Endothelial cell of umbilical vein (primary cell): ENCODE measurements around the gene MINAR2. TPM values are rescaled to one million over a fixed set of nuclear protein-coding genes. Genes with fewer than 3 reads are reported as not detected.

Experiments used
- BruUV-seq: library from RNA; stranded (reverse); fragments of 400-500 nt; replicated peaks from 2 replicates; lab custom pipeline; 2021; lab: Mats Ljungman, UMichigan
- CTCF ChIA-PET: fragments of 300-600, 350-600 bp; sonication (Branson Sonifier 250); formaldehyde crosslinking; loops from one replicate; lab custom pipeline; 2021; ENCODE audit warnings: antibody characterized with exemption, inconsistent platforms; lab: Charles Lee
- POLR2A ChIA-PET: fragments of 300-600, 350-600 bp; sonication (Branson Sonifier 250); formaldehyde crosslinking; loops from one replicate; lab custom pipeline; 2021; ENCODE audit warnings: antibody characterized with exemption, inconsistent platforms; lab: Charles Lee
- DNase-seq: peaks from one replicate; pipeline ENCODE4 v3.0.0-alpha.2; 2011; ENCODE audit warnings: low read depth, low spot score
- FAIRE-seq: peaks from 2 replicates; lab custom pipeline; 2011; peaks lifted over from hg19 to GRCh38; lab: Jason Lieb, UNC
- H2AFZ ChIP-seq: 2 replicates; pipeline ENCODE4 v1.6.0; 2012; ENCODE audit warnings: low read depth, low read length, control low read depth, inconsistent platforms
- H3K27ac ChIP-seq: 2 replicates; pipeline ENCODE4 v1.5.1; 2011; ENCODE audit warnings: low read depth, mild to moderate bottlenecking, control low read depth, low read length, moderate library complexity; ENCODE audit not compliant: insufficient read depth
- H3K27me3 ChIP-seq, 2 experiments: 2 replicates each; pipeline versions ENCODE4 v1.6.0 to v1.6.1; 2011; ENCODE audit warnings: low read length in 2 of 2, mixed read lengths in 1 of 2; ENCODE audit not compliant: control insufficient read depth in 2 of 2, insufficient read depth in 2 of 2
- H3K36me3 ChIP-seq, 2 experiments: 2 replicates in 1 of 2; 3 replicates in 1 of 2; pipeline ENCODE4 v1.5.1; 2011; ENCODE audit warnings: low read length in 2 of 2, mild to moderate bottlenecking in 1 of 2, moderate library complexity in 1 of 2; ENCODE audit not compliant: control insufficient read depth in 2 of 2, insufficient read depth in 2 of 2; ENCODE audit errors: extremely low read depth in 1 of 2
- H3K4me1 ChIP-seq: 3 replicates; pipeline ENCODE4 v1.5.1; 2011; ENCODE audit warnings: mild to moderate bottlenecking, low read length; ENCODE audit not compliant: control insufficient read depth, insufficient read depth; ENCODE audit errors: extremely low read depth
- H3K4me2 ChIP-seq: 2 replicates; pipeline ENCODE4 v1.6.1; 2011; ENCODE audit warnings: low read length, control low read depth, mixed read lengths; ENCODE audit not compliant: insufficient read depth
- H3K4me3 ChIP-seq, 3 experiments: fragments of 200-600 bp in 1 of 3; sonication (generic), shearing (Covaris generic) in 1 of 3; replicated peaks in 1 of 3; 2 replicates each; pipeline ENCODE4 v1.5.1; 2011 to 2016; ENCODE audit warnings: control low read depth in 3 of 3, low read length in 3 of 3, mild to moderate bottlenecking in 2 of 3, inconsistent platforms in 1 of 3, low read depth in 1 of 3, moderate library complexity in 1 of 3; ENCODE audit not compliant: insufficient read depth in 1 of 3
- H3K79me2 ChIP-seq: 2 replicates; pipeline ENCODE4 v1.6.0; 2012; ENCODE audit warnings: low read length, inconsistent platforms; ENCODE audit not compliant: control insufficient read depth, insufficient read depth
- H3K9ac ChIP-seq: replicated peaks from 2 replicates; pipeline ENCODE3; 2011; ENCODE audit warnings: low read length, control low read depth; ENCODE audit not compliant: insufficient read depth; ENCODE audit errors: extremely low read depth
- H3K9me1 ChIP-seq: replicated peaks from 3 replicates; pipeline ENCODE4 v1.6.0; 2011; ENCODE audit warnings: mild to moderate bottlenecking, low read length; ENCODE audit not compliant: control insufficient read depth, insufficient read depth; ENCODE audit errors: extremely low read depth
- H3K9me3 ChIP-seq: replicated peaks from 2 replicates; pipeline ENCODE4 v1.5.1; 2012; ENCODE audit warnings: low read length, inconsistent platforms; ENCODE audit not compliant: control insufficient read depth, insufficient read depth
- H4K20me1 ChIP-seq: replicated peaks from 2 replicates; pipeline ENCODE3; 2011; ENCODE audit warnings: mild to moderate bottlenecking, low read length; ENCODE audit not compliant: control insufficient read depth, insufficient read depth; ENCODE audit errors: extremely low read depth
- CTCF ChIP-seq, 2 donors: IDR thresholded peaks; 1 replicate in 1 of 2; 2 replicates in 1 of 2; pipeline ENCODE4 v1.5.1; 2011; ENCODE audit warnings: low read length in 2 of 2, mild to moderate bottlenecking in 2 of 2, moderate library complexity in 2 of 2, control low read depth in 1 of 2, inconsistent platforms in 1 of 2, low read depth in 1 of 2; ENCODE audit not compliant: insufficient read depth in 1 of 2; ENCODE audit errors: extremely low read depth in 1 of 2
- EZH2 ChIP-seq: IDR thresholded peaks from 2 replicates; pipeline ENCODE4 v1.6.1; 2012; ENCODE audit warnings: borderline replicate concordance, low read depth, mild to moderate bottlenecking, moderate library complexity, low read length, inconsistent platforms; ENCODE audit not compliant: severe bottlenecking
- FOS ChIP-seq: IDR thresholded peaks from 2 replicates; pipeline ENCODE4 v1.6.1; 2011; ENCODE audit warnings: mild to moderate bottlenecking, low read length, moderate library complexity, borderline replicate concordance; ENCODE audit not compliant: insufficient read depth
- GATA2 ChIP-seq: IDR thresholded peaks from 2 replicates; pipeline ENCODE4 v1.7.0; 2011; ENCODE audit warnings: low read depth, mild to moderate bottlenecking, moderate library complexity, mixed read lengths, low read length; ENCODE audit not compliant: insufficient read length, insufficient read depth
- JUN ChIP-seq: IDR thresholded peaks from 2 replicates; pipeline ENCODE4 v1.6.1; 2011; ENCODE audit warnings: borderline replicate concordance, low read depth; ENCODE audit not compliant: insufficient read length, insufficient read depth
- MAX ChIP-seq: IDR thresholded peaks from 2 replicates; pipeline ENCODE4 v1.6.1; 2011; ENCODE audit not compliant: insufficient read depth, insufficient read length
- MYC ChIP-seq: IDR thresholded peaks from one replicate; pipeline ENCODE4 v1.6.1; 2011; ENCODE audit warnings: mild to moderate bottlenecking, low read depth, low read length
- POLR2AphosphoS5 ChIP-seq: IDR thresholded peaks from 2 replicates; pipeline ENCODE4 v1.6.1; 2012; ENCODE audit warnings: low read depth, mild to moderate bottlenecking, control low read depth, low read length, moderate library complexity; ENCODE audit not compliant: insufficient read depth
- dilution Hi-C: fragments of 300-500 bp; cut with MboI; formaldehyde crosslinking; loops from one replicate; pipeline ENCODE4 v1.15.0; 2019; ENCODE audit warnings: low sequenced_read_pairs; ENCODE audit not compliant: extremely low pct_ligation_motif_present
- intact Hi-C: fragments of 100-400 bp; cut with micrococcal nuclease; formaldehyde crosslinking; loops from one replicate; pipeline ENCODE4 v1.10.0; 2022
- polyA plus RNA-seq, 4 experiments: library from polyadenylated mRNA; depleted of rRNA in 3 of 4; stranded (reverse) in 3 of 4; unstranded in 1 of 4; fragments of >200 nt; gene quantifications; 2 replicates each; pipeline versions ENCODE4 v1.2.1 to v1.2.3, GENCODE V29; 2011 to 2012; ENCODE audit warnings: missing spikeins in 1 of 4
- total RNA-seq: library from RNA; stranded (reverse); gene quantifications from 2 replicates; pipeline ENCODE4 v1.2.3, GENCODE V29; 2021

Gene MINAR2
- total and polyA plus RNA-seq, 2 donors (not counting 3 experiments of a cell fraction or from before 2014, with no cell fraction given), result not detected

GRCh38 chr5:129804705-129805104, 56.8 kb downstream of the MINAR2 start:
- Histone ChIP-seq H3K4me2 (no peak overlapping the region), H3K9me3 (no peaks in the 10 kb centered on the region), H3K9ac (no peak overlapping the region), H4K20me1 (no peaks in the 10 kb centered on the region), H3K36me3 (no peaks in the 10 kb centered on the region), H3K4me3 (no peak overlapping the region), H3K27ac (no peak overlapping the region), H2AFZ (no peak overlapping the region), H3K9me1 (no peaks in the 10 kb centered on the region), H3K4me1 (no peaks in the 10 kb centered on the region), H3K27me3 (no peaks in the 10 kb centered on the region), H3K79me2 (no peaks in the 10 kb centered on the region)
- TF ChIP-seq CTCF (IDR thresholded peaks at IDR 0.05; ENCODE audit: extremely low read depth in 1 of 2, insufficient read depth in 1 of 2, low read depth in 1 of 2, low read length in 2 of 2), result no peak
- TF ChIP-seq POLR2AphosphoS5, result no peak
- no peak for TF ChIP-seq MYC
- no peak for TF ChIP-seq FOS
- no peak for TF ChIP-seq MAX
- TF ChIP-seq JUN, result no peak
- no peak for TF ChIP-seq EZH2
- TF ChIP-seq GATA2, result no peak
- dilution Hi-C loops (no loop called here), intact Hi-C loops (no loop called here)
- DNase-seq (no peak), FAIRE-seq (no peak)
- no TSS peak for BruUV-seq
- ChIA-PET POLR2A (no interaction called here), CTCF (interaction anchor here (1.0 kb wide), 1 partner anchor 16 kb away, joined by 3 read pairs; no protein-coding TSS in a partner anchor)
